HepG2 (cell line): Measurements from ENCODE around the gene KIAA0930. TPM values are rescaled to one million over a fixed set of nuclear protein-coding genes. Genes with fewer than 3 reads are reported as not detected.

Experiments used
- FOXA1 ChIP-seq, 2 experiments: fragments of 450-650 bp in 1 of 2; sonication (generic) in 1 of 2; formaldehyde crosslinking in 1 of 2; IDR thresholded peaks; 2 replicates each; pipeline versions ENCODE4 v1.4.0 to v1.6.1; 2016 to 2020; ENCODE audit warnings: missing genetic modification reagents in 1 of 2
- KAT7 ChIP-seq: IDR thresholded peaks from 2 replicates; pipeline ENCODE4 v1.6.1; 2018; ENCODE audit warnings: borderline replicate concordance, missing compliant biosample characterization
- MED13 ChIP-seq: sonication (generic); formaldehyde crosslinking; IDR thresholded peaks from 2 replicates; pipeline ENCODE4 v1.5.0; 2020; ENCODE audit warnings: missing genetic modification reagents
- PHF8 ChIP-seq: sonication (generic); formaldehyde crosslinking; IDR thresholded peaks from 2 replicates; pipeline ENCODE4 v1.5.0; 2020; ENCODE audit warnings: missing genetic modification reagents
- RBFOX2 ChIP-seq: fragments of 200-400 bp; formaldehyde crosslinking; IDR thresholded peaks from 2 replicates; pipeline ENCODE4 v1.6.1; 2017; ENCODE audit warnings: low read depth, mild to moderate bottlenecking, low read length
- SIN3B ChIP-seq: fragments of 150-350 bp; IDR thresholded peaks from 2 replicates; pipeline ENCODE4 v1.6.1; 2014; ENCODE audit warnings: low read length
- SIX4 ChIP-seq: sonication (generic); formaldehyde crosslinking; IDR thresholded peaks from 2 replicates; pipeline ENCODE4 v1.4.0; 2020; ENCODE audit warnings: missing genetic modification reagents
- SP2 ChIP-seq: sonication (generic); formaldehyde crosslinking; IDR thresholded peaks from 2 replicates; pipeline ENCODE4 v1.5.1; 2020; ENCODE audit warnings: mild to moderate bottlenecking, missing genetic modification reagents
- TARDBP ChIP-seq: sonication (generic); formaldehyde crosslinking; IDR thresholded peaks from 2 replicates; pipeline ENCODE4 v1.8.0; 2022; ENCODE audit warnings: mild to moderate bottlenecking, missing genetic modification reagents
- U2AF1 ChIP-seq: fragments of 200-400 bp; formaldehyde crosslinking; optimal IDR thresholded peaks from 2 replicates; pipeline ENCODE3; 2017; ENCODE audit warnings: mild to moderate bottlenecking, low read depth, low read length
- ZIK1 ChIP-seq: sonication (generic); formaldehyde crosslinking; IDR thresholded peaks from 2 replicates; pipeline ENCODE4 v1.5.0; 2020; ENCODE audit warnings: mild to moderate bottlenecking, low read depth, missing genetic modification reagents, borderline replicate concordance
- ZNF12 ChIP-seq: sonication (generic); formaldehyde crosslinking; IDR thresholded peaks from 2 replicates; pipeline ENCODE4 v1.5.0; 2020; ENCODE audit warnings: missing genetic modification reagents
- ZNF136 ChIP-seq: sonication (generic); formaldehyde crosslinking; IDR thresholded peaks from 2 replicates; pipeline ENCODE4 v1.8.1; 2022; ENCODE audit warnings: low read depth, mild to moderate bottlenecking, moderate library complexity, missing genetic modification reagents
- ZNF24 ChIP-seq: fragments of 450-650 bp; IDR thresholded peaks from 2 replicates; pipeline ENCODE4 v1.6.1; 2017; ENCODE audit warnings: antibody characterized with exemption, mild to moderate bottlenecking
- ZNF253 ChIP-seq: sonication (generic); formaldehyde crosslinking; IDR thresholded peaks from 2 replicates; pipeline ENCODE4 v1.8.0; 2022; ENCODE audit warnings: mild to moderate bottlenecking, missing genetic modification reagents, borderline replicate concordance
- ZNF746 ChIP-seq: sonication (generic); formaldehyde crosslinking; IDR thresholded peaks from 2 replicates; pipeline ENCODE4 v1.8.0; 2022; ENCODE audit warnings: mild to moderate bottlenecking, missing genetic modification reagents
- ZNF749 ChIP-seq: sonication (generic); formaldehyde crosslinking; IDR thresholded peaks from 2 replicates; pipeline ENCODE4 v1.8.0; 2022; ENCODE audit warnings: mild to moderate bottlenecking, missing genetic modification reagents, moderate library complexity, borderline replicate concordance
- ZNF883 ChIP-seq: sonication (generic); formaldehyde crosslinking; IDR thresholded peaks from 2 replicates; pipeline ENCODE4 v1.5.1; 2020; ENCODE audit warnings: mild to moderate bottlenecking, missing genetic modification reagents; ENCODE audit errors: not compliant biosample characterization
- ZSCAN9 ChIP-seq: IDR thresholded peaks from 2 replicates; pipeline ENCODE4 v1.6.1; 2016; ENCODE audit warnings: borderline replicate concordance
- polyA plus RNA-seq, 8 experiments: library from polyadenylated mRNA; depleted of rRNA in 3 of 8; stranded (reverse) in 7 of 8; unstranded in 1 of 8; fragments of >200 nt; fragmentation: Illumina TruSeq in 4 of 8; extraction: Trizol in 4 of 8; gene quantifications; 2 replicates each; pipeline versions ENCODE4 v1.2.1 to v1.2.3, GENCODE V29; 2011 to 2016; ENCODE audit warnings: low read depth in 4 of 8, missing spikeins in 1 of 8, mixed read lengths in 1 of 8; ENCODE audit not compliant: insufficient read depth in 1 of 8
- total RNA-seq, 5 experiments: library from RNA; depleted of rRNA; stranded (reverse); fragments of >200 nt; fragmentation: Illumina TruSeq; extraction: Trizol; gene quantifications; 2 replicates each; pipeline ENCODE4 v1.2.3, GENCODE V29; 2016; ENCODE audit warnings: low read depth in 1 of 5
- TF ChIP-seq, protein P1 (sequence below): sonication (generic); formaldehyde crosslinking; IDR thresholded peaks from 2 replicates; pipeline ENCODE4 v1.4.0; 2020; ENCODE audit warnings: low read depth, mild to moderate bottlenecking, missing genetic modification reagents
- TF ChIP-seq, protein P2 (sequence below): sonication (generic); formaldehyde crosslinking; IDR thresholded peaks from 2 replicates; pipeline ENCODE4 v1.4.0; 2020; ENCODE audit warnings: missing genetic modification reagents
- TF ChIP-seq, protein P3 (sequence below): sonication (generic); formaldehyde crosslinking; IDR thresholded peaks from 2 replicates; pipeline ENCODE4 v1.4.0; 2020; ENCODE audit warnings: low read depth, missing genetic modification reagents

Gene KIAA0930
- total and polyA plus RNA-seq, 2 of the 13 experiments (the other 11 are each of a cell fraction or from before 2014, with no cell fraction given) = 27.0 to 38.2 TPM

DNA sequence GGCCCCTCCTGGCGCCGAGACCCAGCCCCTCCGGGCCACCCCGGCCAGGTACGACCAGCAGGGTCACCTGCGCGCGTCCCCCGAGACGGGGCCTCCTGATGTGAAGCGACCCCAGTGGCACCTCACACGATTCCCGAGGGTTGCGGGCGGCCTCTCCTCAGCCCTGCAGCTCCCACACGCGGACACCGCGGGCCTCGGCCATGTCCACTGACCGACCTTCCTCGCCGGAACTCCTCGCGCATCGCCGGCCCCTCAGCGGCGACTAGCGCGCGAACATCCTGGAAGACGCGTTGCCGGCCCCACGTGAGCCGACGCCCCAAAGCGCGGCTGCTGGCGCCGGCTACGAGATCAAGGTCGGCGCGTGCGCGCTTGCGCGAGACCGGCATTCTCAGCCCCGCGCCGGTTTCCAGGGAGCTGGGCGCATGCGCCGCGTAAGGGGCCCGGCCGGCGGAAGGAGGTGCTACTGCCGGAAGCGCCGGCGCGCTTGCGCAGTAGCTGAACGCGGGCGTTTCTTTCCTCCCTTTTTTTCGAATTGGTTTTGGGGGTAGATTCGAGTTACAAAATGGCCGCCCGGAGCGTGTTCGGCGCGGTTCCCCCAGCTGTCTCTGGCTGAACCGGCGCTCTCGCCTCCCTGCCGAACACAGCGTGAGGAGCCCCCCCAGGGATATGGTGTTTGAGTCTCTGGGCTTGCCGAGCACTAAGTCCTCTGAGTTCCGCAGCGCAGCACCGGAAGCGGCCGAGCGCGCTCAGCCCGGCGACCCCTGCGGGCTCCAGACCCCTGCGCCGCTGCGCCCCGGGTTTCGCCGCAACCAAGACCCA, 77.0 kb downstream of the KIAA0930 start, which contains the start of gene NUP50 (continued):
- TF ChIP-seq, protein P1, sequence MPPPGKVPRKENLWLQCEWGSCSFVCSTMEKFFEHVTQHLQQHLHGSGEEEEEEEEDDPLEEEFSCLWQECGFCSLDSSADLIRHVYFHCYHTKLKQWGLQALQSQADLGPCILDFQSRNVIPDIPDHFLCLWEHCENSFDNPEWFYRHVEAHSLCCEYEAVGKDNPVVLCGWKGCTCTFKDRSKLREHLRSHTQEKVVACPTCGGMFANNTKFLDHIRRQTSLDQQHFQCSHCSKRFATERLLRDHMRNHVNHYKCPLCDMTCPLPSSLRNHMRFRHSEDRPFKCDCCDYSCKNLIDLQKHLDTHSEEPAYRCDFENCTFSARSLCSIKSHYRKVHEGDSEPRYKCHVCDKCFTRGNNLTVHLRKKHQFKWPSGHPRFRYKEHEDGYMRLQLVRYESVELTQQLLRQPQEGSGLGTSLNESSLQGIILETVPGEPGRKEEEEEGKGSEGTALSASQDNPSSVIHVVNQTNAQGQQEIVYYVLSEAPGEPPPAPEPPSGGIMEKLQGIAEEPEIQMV = peak; percentile 81
- TF ChIP-seq ZNF136 (CRISPR knock-in tag) (0 out of 2 replicates have a peak, but pooled peaks have one; percentile 74), PHF8 (CRISPR knock-in tag) (peak; percentile 85), SIX4 (no peak), ZIK1 (CRISPR knock-in tag) (peak; percentile 55; the same call in 1 of the 2 replicates), MED13 (CRISPR knock-in tag) (peak; percentile 83), ZNF746 (CRISPR knock-in tag) (peak; percentile 76), U2AF1 (no peak), RBFOX2 (peak; percentile 95), ZNF883 (CRISPR knock-in tag) (peak; percentile 94), ZNF12 (CRISPR knock-in tag) (peak; percentile 69), KAT7 (peak; percentile 43; the same call in 1 of the 2 replicates), ZNF24 (no peak), FOXA1 (IDR thresholded peaks at IDR 0.05) (no peak), FOXA1 (CRISPR knock-in tag; IDR thresholded peaks at IDR 0.05) (peak; percentile 28; the same call in 1 of the 2 replicates), ZNF749 (peak; percentile 94), ZNF253 (CRISPR knock-in tag) (peak; percentile 94), ZSCAN9 (peak; percentile 73), SP2 (no peak), TARDBP (peak; percentile 84), SIN3B (no peak)
- TF ChIP-seq, protein P2, sequence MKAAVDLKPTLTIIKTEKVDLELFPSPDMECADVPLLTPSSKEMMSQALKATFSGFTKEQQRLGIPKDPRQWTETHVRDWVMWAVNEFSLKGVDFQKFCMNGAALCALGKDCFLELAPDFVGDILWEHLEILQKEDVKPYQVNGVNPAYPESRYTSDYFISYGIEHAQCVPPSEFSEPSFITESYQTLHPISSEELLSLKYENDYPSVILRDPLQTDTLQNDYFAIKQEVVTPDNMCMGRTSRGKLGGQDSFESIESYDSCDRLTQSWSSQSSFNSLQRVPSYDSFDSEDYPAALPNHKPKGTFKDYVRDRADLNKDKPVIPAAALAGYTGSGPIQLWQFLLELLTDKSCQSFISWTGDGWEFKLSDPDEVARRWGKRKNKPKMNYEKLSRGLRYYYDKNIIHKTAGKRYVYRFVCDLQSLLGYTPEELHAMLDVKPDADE (CRISPR knock-in tag) = peak; percentile 70; the same call in 1 of the 2 replicates
- TF ChIP-seq, protein P3, sequence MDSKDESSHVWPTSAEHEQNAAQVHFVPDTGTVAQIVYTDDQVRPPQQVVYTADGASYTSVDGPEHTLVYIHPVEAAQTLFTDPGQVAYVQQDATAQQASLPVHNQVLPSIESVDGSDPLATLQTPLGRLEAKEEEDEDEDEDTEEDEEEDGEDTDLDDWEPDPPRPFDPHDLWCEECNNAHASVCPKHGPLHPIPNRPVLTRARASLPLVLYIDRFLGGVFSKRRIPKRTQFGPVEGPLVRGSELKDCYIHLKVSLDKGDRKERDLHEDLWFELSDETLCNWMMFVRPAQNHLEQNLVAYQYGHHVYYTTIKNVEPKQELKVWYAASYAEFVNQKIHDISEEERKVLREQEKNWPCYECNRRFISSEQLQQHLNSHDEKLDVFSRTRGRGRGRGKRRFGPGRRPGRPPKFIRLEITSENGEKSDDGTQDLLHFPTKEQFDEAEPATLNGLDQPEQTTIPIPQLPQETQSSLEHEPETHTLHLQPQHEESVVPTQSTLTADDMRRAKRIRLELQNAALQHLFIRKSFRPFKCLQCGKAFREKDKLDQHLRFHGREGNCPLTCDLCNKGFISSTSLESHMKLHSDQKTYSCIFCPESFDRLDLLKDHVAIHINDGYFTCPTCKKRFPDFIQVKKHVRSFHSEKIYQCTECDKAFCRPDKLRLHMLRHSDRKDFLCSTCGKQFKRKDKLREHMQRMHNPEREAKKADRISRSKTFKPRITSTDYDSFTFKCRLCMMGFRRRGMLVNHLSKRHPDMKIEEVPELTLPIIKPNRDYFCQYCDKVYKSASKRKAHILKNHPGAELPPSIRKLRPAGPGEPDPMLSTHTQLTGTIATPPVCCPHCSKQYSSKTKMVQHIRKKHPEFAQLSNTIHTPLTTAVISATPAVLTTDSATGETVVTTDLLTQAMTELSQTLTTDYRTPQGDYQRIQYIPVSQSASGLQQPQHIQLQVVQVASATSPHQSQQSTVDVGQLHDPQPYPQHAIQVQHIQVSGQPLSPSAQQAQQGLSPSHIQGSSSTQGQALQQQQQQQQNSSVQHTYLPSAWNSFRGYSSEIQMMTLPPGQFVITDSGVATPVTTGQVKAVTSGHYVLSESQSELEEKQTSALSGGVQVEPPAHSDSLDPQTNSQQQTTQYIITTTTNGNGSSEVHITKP = no peak
